Esophagus squamous epithelium (tissue), 4 donors: ENCODE data around the gene NTPCR.

Experiments
- CTCF ChIP-seq, 6 experiments: fragments of 450-650 bp in 4 of 6; fragments of 200-600 bp in 2 of 6; sonication (generic) in 2 of 6; IDR thresholded peaks; one replicate each; pipeline ENCODE4 v1.5.1; 2016 to 2019; ENCODE audit warnings: antibody characterized with exemption in 6 of 6, mild to moderate bottlenecking in 4 of 6, moderate library complexity in 4 of 6
- POLR2A ChIP-seq, 4 donors: fragments of 450-650 bp; IDR thresholded peaks; one replicate each; pipeline ENCODE4 v1.6.1; 2017; ENCODE audit warnings: antibody characterized with exemption in 4 of 4, mild to moderate bottlenecking in 4 of 4, moderate library complexity in 3 of 4

DNA sequence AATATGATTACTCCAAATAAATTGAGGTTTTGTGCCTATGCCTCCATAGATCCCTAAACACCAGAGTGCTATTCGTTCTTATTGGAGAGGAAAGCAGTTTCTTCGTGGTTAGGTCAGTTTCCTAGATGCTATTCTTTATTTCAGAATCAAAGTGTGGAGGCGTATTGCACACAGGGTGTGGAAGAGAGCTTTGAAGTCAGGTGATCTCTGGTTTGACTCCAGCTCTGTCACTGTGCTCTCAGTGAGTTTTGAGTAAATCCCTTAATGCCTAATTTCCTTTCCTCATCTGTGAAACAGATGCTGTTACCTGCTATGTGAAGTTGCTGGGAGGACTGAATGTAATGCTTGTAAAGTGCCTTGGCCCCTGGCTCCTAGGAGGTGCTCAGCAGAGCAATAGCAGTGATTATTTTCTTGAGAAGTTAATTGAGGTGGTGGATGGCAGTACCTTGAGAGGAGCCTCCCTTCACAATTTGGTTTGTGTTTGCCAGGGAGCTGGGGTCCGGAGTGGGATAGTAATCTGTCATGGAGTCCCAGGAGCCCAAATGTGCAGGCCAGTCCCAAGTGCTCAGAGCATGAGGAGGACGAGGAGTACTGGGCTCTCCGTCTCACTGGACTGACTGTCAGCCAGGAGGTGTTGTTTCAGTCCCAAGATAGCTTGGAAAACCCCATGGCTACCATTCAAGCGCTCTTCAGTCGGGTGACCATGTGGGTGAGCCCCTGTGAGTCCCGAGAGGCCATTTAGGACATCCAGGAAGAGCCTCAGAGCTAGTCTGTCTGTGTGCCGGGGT lies 14.9 kb downstream of the NTPCR start:
- no peak for TF ChIP-seq POLR2A (IDR thresholded peaks at IDR 0.05)
- no peak for TF ChIP-seq CTCF (IDR thresholded peaks at IDR 0.05)
